Glomerular endothelial cell (primary cell): ENCODE measurements around the gene RALGPS1. TPM values are rescaled to one million over a fixed set of nuclear protein-coding genes. Genes with fewer than 3 reads are reported as not detected.
"Not testable (repeated sequence)": the region's sequence is repeated elsewhere in the genome, so short reads cannot be mapped to it uniquely, and the experiment has no call there.

Source experiments
- DNase-seq: peaks from one replicate; pipeline ENCODE4 v3.0.0-alpha.2; 2011; ENCODE audit warnings: low read depth, low spot score; ENCODE audit errors: extremely low read depth
- total RNA-seq: library from RNA; depleted of rRNA; stranded (reverse); fragments of >200 nt; gene quantifications from 2 replicates; pipeline ENCODE4 v1.2.3, GENCODE V29; 2015

Gene RALGPS1
- total RNA-seq, 1 donor from 2014 or later, result 7.2 TPM

DNA sequence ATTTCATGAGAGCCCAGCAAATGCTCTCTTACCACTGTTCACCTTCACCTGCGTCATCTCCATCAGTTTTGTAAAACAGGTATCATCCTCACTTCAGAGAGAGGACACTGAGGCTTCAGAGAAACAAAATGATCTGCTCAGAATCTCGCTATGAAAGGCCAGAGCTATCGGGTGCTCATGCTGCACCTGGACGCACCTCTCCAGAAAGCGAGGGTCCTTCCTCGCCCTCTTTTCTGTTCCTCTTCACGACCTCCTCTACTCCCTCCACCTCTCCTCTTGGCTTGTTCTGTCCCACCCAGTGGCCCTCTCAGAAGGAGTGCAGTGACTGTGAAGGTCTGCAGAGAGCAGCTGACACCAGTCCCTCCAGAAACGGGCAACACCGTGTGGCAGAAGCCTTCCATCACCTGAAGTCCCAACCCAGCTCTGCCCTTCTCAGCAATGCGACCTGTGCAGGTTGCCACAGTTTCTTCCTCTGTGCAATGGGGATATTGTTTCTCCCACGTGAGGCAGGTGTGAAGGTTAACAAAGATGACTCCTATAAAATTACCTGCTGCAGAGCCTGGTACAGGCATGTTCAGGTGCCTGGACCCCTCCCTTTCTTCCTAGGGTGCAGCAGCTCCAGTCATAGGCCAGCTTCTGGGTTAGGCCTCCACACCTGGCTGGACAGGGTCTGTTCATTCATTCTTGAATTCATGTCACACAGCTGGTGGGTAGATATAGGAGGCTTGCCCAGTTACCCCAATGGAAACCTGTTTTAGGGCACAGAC lies 253.2 kb downstream of the RALGPS1 start:
- no peak for DNase-seq

DNA sequence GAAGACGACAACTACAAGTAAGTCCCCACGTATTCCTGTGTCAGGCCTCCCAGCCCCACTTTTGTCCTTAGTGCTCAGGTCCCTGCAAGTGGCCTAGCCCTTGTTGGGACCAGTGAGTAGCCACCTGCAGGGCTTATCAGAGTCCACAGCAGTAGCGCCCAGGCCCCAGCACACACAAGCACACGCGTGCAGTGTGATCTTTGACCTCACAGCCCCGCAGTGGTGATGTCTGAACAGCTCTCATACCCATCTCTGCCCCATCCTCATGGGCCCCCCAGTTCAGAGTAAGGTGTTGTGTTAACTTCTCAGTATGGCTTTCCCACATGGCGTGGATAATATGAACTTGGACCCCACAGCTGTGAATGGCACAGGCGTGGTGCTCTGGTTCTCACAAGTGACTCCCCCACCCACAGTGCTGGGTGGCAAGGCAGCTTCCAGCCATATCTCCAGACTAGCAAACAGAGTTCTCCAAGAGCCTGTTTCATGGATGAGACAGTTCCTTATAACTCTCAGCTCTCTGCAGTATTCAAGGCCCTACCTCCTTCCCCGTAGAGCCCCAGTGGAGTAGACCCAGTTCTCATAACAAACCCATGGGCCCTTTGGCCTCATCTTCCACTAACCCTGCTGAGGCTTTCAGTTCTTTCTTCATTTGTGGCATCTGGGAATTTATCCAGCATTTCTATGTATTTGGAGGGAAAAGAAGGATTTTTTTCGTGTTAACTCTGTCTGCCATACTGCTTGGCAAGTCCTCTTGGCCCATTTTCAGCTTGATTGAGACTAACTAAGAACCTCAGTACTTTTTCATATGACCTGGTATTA lies 254.4 kb downstream of the RALGPS1 start:
- no peak for DNase-seq

DNA sequence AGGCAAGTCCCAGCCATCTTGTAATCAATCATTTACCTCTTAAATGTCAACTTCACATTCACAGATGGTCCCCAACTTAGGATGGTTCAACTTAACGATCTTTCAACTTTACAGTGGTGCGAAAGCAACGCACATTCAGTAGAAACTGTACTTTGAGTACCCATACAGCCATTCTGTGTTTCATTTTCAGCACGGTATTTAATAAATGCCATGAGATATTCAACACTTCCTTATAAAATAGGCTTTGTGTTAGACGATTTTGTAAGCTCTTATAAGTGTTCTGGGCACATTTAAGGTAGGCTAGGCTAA lies 254.9 kb downstream of the RALGPS1 start:
- no peak for DNase-seq

DNA sequence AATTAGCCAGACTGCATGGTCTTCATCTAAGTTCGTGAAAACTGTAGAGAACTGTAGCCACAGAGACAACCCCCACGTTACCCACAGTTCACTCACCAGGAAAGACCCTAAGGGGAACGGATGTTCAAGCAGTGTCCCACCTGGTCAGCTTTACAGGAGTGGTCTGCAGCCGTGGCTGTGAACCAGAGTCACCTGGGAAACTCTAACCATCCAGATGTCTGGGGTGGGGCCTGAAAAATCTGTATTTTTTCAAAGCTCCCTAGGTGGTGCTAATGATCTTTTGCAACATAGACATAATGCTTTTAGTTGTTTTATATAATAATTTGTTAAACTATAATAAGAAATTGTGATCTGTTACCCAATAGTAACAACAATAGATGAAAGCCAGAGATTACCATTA lies 255.5 kb downstream of the RALGPS1 start:
- DNase-seq, result no peak

DNA sequence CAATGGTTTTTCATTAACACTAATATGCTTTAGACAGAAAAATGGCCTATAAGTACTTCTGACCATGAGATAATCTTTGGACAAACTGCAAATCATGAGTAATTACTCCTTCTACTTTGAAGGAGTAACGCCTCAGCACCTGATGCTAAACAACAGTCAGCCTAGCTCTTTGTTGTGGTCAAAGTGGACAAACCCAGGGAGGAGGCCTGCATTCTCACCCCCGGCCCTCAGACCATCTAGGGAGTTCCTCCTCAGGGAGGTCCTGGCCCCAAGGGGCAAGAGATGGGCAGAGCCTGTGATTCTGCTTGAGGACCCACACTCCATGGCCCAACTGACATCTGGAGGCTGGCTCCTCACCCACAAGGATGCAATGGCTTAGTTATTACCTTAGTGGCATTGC lies 256.1 kb downstream of the RALGPS1 start:
- DNase-seq, result no peak

DNA sequence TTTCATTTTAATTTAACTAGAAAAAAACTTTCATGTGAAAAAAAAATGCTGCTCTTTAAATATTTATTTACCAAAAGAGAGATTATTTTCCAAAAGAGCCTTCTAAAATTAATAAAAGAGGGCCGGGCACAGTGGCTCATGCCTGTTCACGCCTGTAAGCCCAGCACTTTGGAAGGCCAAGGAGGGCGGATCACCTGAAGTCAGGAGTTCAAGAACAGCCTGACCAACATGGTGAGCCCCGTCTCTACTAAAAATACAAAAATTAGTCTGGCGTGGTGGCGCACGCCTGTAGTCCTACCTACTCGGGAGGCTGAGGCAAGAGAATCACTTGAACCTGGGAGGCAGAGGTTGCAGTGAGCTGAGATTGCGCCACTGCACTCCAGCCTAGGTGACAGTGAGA lies 256.8 kb downstream of the RALGPS1 start:
- not testable (repeated sequence) for DNase-seq

DNA sequence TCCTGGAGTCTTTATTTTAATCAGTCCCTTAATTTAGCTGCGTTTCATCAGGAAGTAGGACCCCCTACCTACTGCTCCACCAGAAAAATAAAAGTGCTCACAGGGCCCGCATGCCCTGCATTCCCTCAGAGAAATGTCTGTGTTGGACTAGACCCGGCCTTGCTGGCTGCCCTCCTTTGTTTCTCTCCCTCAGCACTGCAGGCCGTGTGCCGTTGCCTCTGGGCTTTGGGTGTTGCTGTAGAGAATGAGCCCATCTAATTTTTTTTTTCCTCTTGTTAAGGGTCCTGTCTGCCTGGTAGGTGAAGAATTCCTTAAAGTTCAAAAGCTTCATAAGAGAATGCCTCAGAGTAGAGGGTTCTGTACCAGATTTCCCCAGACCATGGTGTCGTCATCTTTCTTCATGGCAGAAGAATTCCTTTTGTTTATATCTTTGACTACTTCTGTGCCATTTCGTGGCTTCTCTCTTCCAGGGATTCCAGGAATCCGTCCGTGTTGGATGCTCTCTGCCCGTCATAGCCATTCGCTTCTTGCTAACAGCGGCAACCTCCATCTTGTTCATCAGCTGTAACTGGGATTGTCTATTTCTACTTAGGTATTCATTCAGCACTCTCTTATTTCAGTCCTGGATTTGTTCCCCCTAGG lies 257.6 kb downstream of the RALGPS1 start:
- DNase-seq, result no peak

DNA sequence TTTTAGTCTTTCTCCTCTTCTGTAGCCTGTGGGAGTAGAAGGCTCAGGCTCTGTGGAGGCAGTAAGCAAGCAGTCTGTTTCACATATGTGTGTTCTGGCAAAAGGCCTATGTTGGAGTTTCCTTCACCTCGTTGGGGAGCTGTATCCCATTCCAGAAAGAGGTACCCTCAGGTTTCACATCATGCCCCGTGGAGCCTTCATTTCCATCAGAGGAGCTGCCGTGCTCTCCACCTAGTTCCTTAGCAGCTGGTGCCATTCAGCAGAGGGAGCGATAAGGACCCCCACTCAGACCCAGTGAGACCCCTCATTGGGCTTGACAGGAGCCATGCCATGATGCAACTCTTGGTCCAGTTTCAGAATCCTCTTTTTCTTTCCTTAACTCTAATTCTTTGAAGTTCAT lies 258.5 kb downstream of the RALGPS1 start:
- DNase-seq, result no peak

DNA sequence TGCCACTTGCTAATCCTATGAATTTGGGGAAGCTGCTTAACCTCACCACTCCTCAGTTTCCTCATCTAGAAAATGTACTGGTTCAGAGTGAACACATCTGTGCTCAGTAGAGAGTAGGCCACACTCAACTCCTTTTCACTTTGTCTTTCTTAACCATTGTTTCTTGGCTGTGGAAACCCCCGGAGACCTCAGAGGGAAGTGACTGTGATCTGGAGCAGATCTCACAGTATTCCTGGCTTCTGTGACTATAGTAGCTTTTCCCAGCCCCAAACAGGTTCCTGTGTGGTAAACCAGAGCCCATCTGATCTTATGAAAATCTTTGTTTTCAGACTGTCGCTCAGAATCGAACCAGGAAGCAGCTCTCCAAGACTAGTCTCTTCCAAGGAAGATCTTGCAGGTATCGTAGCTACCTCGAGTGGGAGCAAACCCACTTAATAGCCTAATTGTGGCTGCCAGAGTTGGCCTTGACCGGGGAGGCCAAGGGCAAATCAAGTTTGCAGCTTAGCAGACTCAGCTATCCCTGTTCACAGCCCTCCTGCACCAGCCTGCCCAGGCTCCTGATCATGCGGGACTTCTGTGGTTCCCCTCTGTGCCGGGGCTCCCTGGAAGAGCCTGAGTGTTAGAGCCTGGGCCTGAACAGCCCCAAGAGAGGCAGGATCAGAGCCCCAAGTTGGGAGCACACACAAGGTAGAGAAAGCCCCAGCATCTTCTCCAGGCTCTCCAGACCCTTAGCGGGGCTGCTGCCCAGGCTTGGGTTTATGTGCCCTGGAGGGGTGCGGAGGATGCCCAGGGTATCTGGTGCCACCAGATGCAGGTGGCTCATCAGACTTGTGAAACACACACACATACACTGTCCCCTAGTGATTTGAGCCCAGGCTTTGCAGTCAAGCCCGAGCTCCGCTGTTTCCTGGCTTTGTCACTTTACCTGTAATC lies 260.1 kb downstream of the RALGPS1 start:
- DNase-seq, result no peak

DNA sequence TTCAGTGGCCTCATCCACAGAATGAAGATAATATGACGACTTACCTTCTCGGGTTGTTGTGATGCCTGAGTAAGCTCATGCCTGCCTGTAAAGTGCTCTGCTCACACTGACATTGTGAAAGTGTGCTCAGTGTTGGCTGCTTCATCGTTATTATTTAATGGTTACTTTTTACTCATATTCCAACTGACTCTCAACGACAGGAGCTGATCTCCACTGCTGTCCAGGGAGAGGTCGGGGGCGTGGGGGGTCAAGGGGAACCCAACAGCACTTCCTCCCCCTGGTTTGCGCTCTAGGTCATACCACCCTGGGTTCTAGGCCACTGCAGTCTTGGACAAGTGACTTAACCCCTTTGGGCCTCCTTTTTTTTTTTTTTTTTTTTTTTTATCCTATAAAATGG lies 260.7 kb downstream of the RALGPS1 start:
- DNase-seq, result no peak

DNA sequence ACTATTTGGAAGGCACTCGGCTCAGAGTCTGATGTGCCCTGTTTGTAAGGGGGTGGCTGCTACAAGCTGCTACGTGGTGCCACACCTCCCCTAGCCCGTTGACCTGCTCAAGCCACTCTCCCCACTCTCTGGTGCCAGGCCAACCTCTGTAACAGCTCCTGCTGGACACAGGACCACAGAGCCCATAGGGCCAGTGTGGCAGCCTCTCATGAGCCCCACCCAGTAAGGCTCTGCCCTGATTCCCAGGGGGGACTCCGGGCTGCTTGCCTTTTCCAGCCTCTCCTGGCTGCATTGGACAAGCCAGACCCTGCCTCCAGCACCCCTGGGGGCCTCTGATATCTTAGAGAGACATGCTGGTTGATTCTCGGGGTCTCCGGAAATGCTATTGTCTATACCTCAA lies 261.2 kb downstream of the RALGPS1 start:
- DNase-seq, result no peak

DNA sequence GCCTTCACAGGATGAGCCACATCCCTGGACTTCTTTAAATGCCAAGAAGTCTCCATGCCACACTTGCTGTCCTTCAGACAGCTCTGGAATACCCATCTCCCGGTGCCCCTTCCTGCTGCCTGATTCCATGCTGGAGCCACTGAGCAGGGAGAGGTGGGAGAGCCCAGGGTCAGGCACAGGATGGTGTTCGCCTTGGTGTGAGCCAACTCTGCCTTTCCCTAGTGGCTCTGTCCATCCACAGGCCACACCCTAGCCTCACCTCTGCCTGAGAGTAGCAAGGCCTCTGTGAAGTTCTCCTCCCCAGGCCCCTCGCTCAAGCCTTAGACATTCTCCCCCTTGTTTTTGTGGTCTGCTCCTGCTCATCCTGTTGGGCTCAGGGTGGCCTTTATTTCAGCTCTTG lies 262.0 kb downstream of the RALGPS1 start:
- no peak for DNase-seq

DNA sequence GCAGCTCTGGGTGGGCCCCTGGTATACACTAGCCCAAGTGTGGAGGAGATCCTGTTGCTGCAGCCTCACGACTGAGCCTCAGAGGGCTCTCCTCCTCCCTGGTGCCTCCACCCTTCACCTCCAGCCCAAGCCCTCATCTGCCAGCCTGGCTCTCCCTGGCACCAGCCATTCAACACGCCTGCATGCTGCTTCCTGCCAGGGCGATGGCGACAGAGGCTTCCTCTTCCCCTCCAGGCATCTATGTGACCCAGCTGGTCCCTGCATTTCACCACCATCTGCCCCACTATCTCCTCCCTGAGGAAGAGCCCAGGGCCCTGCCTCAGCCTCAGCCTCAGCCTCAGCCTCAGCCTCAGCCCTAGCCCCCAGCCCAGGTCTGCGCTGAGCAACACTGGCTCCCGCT lies 262.6 kb downstream of the RALGPS1 start:
- DNase-seq, result no peak

DNA sequence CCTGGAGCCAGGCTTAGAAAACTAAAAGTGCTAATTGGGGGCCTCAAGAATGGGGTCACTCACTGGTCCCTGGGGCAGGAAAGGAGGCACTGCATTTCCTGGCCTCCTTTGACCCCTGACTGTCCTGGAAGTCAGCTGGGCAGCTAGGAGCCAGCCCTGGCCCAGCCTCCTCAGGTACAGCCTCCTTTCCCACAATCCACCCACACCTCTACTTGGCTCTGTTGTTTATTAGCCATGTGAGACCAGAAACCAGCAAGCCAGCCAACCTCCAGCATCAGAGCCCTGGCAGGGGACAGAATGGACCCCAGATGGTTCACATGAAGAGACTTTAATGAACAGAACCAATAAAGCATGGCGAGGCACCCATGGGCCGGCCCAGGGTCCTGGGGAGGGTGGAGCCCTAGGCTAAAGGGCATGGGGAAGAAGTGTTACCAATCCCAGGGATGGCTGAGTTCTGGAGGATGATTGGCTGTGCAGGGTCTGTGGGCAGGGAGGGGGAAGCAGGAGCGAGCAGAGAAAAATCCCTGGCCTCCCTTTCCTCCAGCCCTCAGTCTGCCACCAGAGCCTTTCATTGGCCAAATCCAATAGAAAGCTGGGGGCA lies 263.2 kb downstream of the RALGPS1 start:
- DNase-seq, result no peak

DNA sequence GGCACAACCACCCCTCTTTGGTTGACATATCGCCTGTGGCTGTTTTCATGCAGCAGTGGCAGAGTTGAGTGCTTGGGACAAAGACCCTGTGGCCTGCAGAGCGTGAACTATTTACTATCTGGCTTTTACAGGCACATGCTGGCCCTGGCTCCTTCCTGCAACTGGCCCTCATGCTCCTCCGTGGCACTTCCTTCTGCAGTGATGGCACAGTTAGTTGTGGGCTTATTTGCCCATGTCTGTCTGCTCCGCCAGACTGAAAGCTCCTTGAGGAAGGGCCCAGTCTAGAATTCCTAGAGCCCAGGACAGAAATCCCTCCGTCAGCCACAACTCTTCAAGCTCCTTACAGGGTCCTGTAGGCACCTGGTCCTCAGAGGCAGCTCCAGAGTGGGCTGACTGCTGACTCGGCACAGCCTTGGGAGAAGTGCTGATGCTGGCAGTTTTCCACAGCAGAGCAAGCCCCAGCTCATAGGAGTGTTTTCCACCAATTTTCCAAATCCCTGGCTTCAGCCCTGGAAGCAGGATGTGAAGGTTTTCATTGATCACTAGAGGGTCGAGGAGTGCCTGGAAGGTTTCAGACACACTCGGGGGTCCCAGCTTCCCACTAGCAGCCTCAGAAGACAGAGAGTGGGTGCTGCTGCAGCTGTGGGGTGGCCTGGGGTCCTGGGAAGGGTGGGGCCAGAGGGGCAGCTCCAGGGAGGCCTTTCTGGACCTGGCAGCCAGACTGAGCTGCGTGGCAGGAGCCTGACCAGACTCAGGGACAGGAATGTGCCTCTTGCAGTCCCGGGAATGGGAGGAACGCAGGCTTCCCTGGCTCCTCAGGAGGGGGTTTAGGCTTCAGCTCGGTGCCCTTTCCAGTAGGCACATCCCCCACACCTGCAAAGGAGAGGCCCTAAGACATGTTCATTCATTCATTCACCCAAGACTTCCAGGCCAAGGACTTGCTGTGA lies 264.4 kb downstream of the RALGPS1 start:
- no peak for DNase-seq

DNA sequence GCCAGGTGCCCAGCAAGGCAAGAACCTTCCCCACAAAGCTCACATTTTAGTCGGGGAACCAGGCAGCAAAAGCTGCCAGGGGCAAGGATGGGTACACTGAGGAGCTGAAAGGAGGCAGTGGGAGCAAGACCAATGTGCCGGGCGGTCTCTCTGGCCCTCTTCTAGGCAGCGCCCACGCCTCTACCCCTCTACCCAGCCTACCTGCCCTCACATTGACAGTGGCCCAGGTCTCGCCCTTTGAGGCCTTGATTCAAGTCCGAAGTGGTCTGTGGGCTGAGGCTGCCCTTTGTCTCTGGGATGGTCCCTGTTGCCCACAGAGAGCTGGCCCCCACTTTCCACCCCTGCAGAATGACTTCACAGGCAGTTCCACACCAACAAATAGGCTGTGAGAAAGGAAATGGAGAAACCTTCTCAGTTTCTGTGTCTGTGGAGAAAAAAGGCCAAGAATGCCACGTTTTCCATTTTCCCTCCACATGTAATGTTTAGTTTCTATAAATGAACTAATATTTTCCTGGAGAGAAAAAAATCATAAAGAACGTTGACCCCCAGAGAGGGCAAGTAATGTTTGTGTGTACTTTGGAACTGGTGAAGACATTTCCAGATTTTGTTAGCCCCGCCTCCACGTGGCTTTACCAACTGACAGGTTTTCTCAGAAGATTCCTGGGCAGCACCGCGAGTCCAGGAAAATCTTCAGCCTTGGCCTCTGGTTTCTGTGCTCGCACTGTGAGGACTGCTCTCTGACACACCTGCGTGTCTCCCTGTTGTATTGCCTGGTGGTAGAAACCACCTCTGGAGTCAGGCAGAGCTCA lies 265.3 kb downstream of the RALGPS1 start:
- no peak for DNase-seq

DNA sequence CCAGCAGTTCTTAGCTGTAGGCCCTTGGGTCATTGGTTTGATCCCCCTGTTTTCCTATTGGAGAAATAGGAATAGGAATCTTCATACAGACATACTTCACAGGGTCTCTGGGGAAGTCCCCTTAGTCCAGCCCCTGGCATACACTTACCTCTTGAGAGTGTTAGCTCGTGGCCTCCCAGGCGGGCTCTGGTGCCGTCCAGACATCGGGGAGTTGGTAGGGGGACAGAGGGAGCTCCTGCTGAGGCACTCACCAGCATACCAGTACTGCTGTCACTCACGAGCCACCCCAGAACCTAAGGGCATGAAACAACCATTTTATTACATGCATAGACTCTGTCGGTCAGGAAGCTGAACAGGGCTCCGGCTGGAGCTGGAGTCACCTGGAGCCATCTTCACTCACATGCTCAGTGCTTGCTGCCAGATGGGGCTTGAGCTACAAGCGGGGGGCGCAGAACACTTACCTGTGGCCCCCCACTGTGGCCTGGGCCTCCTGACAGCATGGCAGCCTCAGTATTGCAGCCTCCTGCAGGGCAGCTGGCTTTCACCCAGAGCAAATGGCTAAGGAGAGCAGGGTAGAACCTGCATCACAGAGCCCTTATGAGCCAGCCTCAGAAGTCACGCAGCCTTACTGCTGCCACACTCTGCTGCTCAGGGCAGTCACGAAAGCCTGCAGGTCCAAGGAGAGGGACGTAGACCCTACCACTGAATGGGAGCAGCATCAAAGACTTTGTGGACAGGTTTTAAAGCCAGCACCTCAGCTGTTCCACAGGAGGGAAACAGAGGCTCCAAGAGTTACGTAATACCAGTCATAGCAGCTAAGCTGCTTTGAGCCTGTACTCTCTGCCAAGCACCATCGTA lies 266.1 kb downstream of the RALGPS1 start:
- DNase-seq, result no peak

DNA sequence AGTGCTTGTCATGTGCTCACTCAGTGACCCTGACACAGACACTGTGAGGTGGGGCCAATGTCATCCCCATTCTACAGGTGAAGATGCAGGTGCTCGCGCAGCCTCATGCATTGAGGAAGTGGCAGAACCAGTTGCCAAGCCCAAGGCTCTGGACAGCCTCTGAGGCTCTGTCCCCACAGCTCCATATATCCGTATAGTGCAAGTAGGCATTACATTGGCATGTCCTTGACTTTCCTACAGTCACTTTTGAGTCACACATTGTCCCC lies 266.7 kb downstream of the RALGPS1 start:
- DNase-seq, result no peak
